Activated T-helper 9 cell treated with anti-CD3 and anti-CD28 coated beads, Interleukin-2, amount 50 U/mL, for 16 hours (primary cell): ENCODE data around the gene COL5A3.
"Not testable (repeated sequence)": the region's sequence is repeated elsewhere in the genome, so short reads cannot be mapped to it uniquely, and the experiment has no call there.

Experiments used
- DNase-seq: peaks from one replicate; pipeline ENCODE4 v3.0.0-alpha.2; 2020; ENCODE audit warnings: low read depth

COL5A3 gene

GRCh38 chr19:10010247-10010691 lies at the start of gene COL5A3:
COL5A3 (minus strand) TSS chr19:10010504; CDS start chr19:10010385, 119 bp downstream.
- no peak for DNase-seq

- DNase-seq, result no peak
Observed at GRCh38 chr19:10052602-10053360, 42.5 kb upstream of the COL5A3 start.

- DNase-seq, result no peak
Observed at GRCh38 chr19:10049626-10050025, 39.3 kb upstream of the COL5A3 start.

- DNase-seq, result no peak
Observed at GRCh38 chr19:10045371-10045770, 35.1 kb upstream of the COL5A3 start.

GRCh38 chr19:10044390-10044789 lies 34.1 kb upstream of the COL5A3 start:
- no peak for DNase-seq

- DNase-seq, result no peak
Observed at GRCh38 chr19:10043286-10043927, 33.1 kb upstream of the COL5A3 start.

- no peak for DNase-seq
Observed at GRCh38 chr19:10037809-10038208, 27.5 kb upstream of the COL5A3 start.

- DNase-seq, result no peak
Observed at GRCh38 chr19:10037367-10037766, 27.1 kb upstream of the COL5A3 start.

GRCh38 chr19:10036601-10037071 lies 26.3 kb upstream of the COL5A3 start:
- no peak for DNase-seq

- no peak for DNase-seq
Observed at GRCh38 chr19:10033614-10034013, 23.3 kb upstream of the COL5A3 start.

- DNase-seq, result peak; percentile 68
Observed at GRCh38 chr19:10027158-10027997, 17.1 kb upstream of the COL5A3 start.

GRCh38 chr19:10026744-10027143 lies 16.4 kb upstream of the COL5A3 start:
- no peak for DNase-seq

- DNase-seq, result not testable (repeated sequence)
Observed at GRCh38 chr19:10023096-10023495, 12.8 kb upstream of the COL5A3 start.

GRCh38 chr19:10021863-10022262 lies 11.6 kb upstream of the COL5A3 start:
- DNase-seq, result no peak

GRCh38 chr19:10021446-10021845 lies 11.1 kb upstream of the COL5A3 start:
- no peak for DNase-seq

GRCh38 chr19:10020851-10021250 lies 10.5 kb upstream of the COL5A3 start:
- DNase-seq, result no peak

- DNase-seq, result no peak
Observed at GRCh38 chr19:10019246-10019645, 8.9 kb upstream of the COL5A3 start.

GRCh38 chr19:10018786-10019185 lies 8.5 kb upstream of the COL5A3 start:
- DNase-seq, result no peak

- no peak for DNase-seq
Observed at GRCh38 chr19:10018263-10018662, 8.0 kb upstream of the COL5A3 start.

- no peak for DNase-seq
Observed at GRCh38 chr19:10013834-10014618, 3.7 kb upstream of the COL5A3 start.

GRCh38 chr19:10013316-10013715 lies 3.0 kb upstream of the COL5A3 start, which contains the start of gene RDH8:
RDH8 (plus strand) TSS chr19:10013483; CDS start chr19:10013498, 15 bp downstream.
- DNase-seq, result no peak

- no peak for DNase-seq
Observed at GRCh38 chr19:10011974-10012373, 1.7 kb upstream of the COL5A3 start.
